T-helper 17 cell (primary cell): ENCODE measurements around the gene ABCD3. TPM values are rescaled to one million over a fixed set of nuclear protein-coding genes. Genes with fewer than 3 reads are reported as not detected.
"Not testable (repeated sequence)": the region's sequence is repeated elsewhere in the genome, so short reads cannot be mapped to it uniquely, and the experiment has no call there.

ENCODE experiments used
- ATAC-seq: fragments of 150-1000 bp; cut with Tn5 transposase; 2 replicates; pipeline ENCODE4 v1.10.0; 2021; ENCODE audit warnings: mild to moderate bottlenecking, moderate library complexity
- DNase-seq, 3 donors: peaks; one replicate each; pipeline versions ENCODE4 v3.0.0 to v3.0.0-alpha.2; 2020 to 2021
- H3K9me3 ChIP-seq: one replicate; pipeline ENCODE4 v1.7.0; 2013; ENCODE audit warnings: low read length, mild to moderate bottlenecking; ENCODE audit not compliant: control insufficient read depth, poor library complexity, severe bottlenecking
- H3K27ac Mint-ChIP-seq: one replicate; pipeline ENCODE4 v1.8.0; 2022; ENCODE audit warnings: mild to moderate bottlenecking, moderate library complexity, mixed read lengths
- H3K27me3 Mint-ChIP-seq: one replicate; pipeline ENCODE4 v1.8.0; 2022; ENCODE audit warnings: mixed read lengths
- H3K36me3 Mint-ChIP-seq: one replicate; pipeline ENCODE4 v1.8.0; 2022; ENCODE audit warnings: low read depth, mixed read lengths
- H3K4me1 Mint-ChIP-seq: one replicate; pipeline ENCODE4 v1.8.0; 2022; ENCODE audit warnings: mild to moderate bottlenecking, mixed read lengths
- H3K4me3 Mint-ChIP-seq: one replicate; pipeline ENCODE4 v1.8.0; 2022; ENCODE audit warnings: mild to moderate bottlenecking, moderate library complexity, mixed read lengths
- total RNA-seq, 4 donors: library from RNA in 2 of 4; stranded (reverse) in 2 of 4; gene quantifications; one replicate each; pipeline ENCODE4 v1.2.3 and lab custom pipeline; 2022 to 2026

Gene ABCD3
- total RNA-seq, 2 donors from 2014 or later: 17.1 to 18.1 TPM

GRCh38 chr1:94559921-94560320 lies 141.7 kb downstream of the ABCD3 start:
- DNase-seq (no peak), ATAC-seq (no peak)
- H3K27ac Mint-ChIP-seq: no peak overlapping the region
- no peaks in the 10 kb centered on the region for H3K9me3 ChIP-seq
- no peaks in the 10 kb centered on the region for H3K4me1 Mint-ChIP-seq
- H3K27me3 Mint-ChIP-seq: peaks cover 17% of the 10 kb centered on the region
- H3K36me3 Mint-ChIP-seq: no peaks in the 10 kb centered on the region
- no peak overlapping the region for H3K4me3 Mint-ChIP-seq

- Mint-ChIP-seq H3K27ac (no peak overlapping the region), H3K4me3 (no peak overlapping the region), H3K27me3 (peaks cover 13% of the 10 kb centered on the region), H3K4me1 (no peaks in the 10 kb centered on the region), H3K36me3 (no peaks in the 10 kb centered on the region)
- DNase-seq (no peak), ATAC-seq (no peak)
- no peaks in the 10 kb centered on the region for H3K9me3 ChIP-seq
Measured at GRCh38 chr1:94560333-94560732, 142.1 kb downstream of the ABCD3 start.

- ATAC-seq (no peak), DNase-seq (no peak)
- Mint-ChIP-seq H3K27ac (no peak overlapping the region), H3K4me3 (no peak overlapping the region), H3K27me3 (peaks cover 7% of the 10 kb centered on the region), H3K4me1 (no peaks in the 10 kb centered on the region), H3K36me3 (no peaks in the 10 kb centered on the region)
- no peaks in the 10 kb centered on the region for H3K9me3 ChIP-seq
Measured at GRCh38 chr1:94562519-94563260, 144.5 kb downstream of the ABCD3 start.

DNA sequence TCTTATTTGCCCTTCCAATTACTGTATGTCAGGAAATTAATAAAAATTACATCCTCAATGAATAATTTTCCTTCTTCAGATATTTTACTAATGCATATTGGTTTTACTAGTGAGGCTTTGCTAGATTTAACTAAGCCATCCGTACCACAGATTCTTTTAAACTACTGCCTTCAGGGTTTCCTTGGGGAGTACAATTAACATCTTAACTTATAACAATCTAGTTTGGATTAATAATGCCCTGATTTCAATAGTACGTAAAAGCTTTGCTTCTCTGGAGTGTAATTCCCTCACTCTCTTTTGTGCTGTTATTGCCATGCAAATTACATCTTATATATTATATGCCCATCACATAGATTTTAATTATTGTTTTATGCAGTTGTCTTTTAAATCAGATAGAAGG lies 147.7 kb downstream of the ABCD3 start:
- Mint-ChIP-seq H3K36me3 (no peaks in the 10 kb centered on the region), H3K27me3 (no peaks in the 10 kb centered on the region), H3K27ac (no peak overlapping the region), H3K4me1 (no peaks in the 10 kb centered on the region), H3K4me3 (no peak overlapping the region)
- DNase-seq (no peak), ATAC-seq (no peak)
- H3K9me3 ChIP-seq: no peaks in the 10 kb centered on the region

GRCh38 chr1:94566436-94566835 lies 148.2 kb downstream of the ABCD3 start:
- H3K36me3 Mint-ChIP-seq, H3K27me3 Mint-ChIP-seq, H3K4me3 Mint-ChIP-seq, H3K9me3 ChIP-seq, H3K27ac Mint-ChIP-seq, ATAC-seq, H3K4me1 Mint-ChIP-seq, DNase-seq: not testable (repeated sequence)

DNA sequence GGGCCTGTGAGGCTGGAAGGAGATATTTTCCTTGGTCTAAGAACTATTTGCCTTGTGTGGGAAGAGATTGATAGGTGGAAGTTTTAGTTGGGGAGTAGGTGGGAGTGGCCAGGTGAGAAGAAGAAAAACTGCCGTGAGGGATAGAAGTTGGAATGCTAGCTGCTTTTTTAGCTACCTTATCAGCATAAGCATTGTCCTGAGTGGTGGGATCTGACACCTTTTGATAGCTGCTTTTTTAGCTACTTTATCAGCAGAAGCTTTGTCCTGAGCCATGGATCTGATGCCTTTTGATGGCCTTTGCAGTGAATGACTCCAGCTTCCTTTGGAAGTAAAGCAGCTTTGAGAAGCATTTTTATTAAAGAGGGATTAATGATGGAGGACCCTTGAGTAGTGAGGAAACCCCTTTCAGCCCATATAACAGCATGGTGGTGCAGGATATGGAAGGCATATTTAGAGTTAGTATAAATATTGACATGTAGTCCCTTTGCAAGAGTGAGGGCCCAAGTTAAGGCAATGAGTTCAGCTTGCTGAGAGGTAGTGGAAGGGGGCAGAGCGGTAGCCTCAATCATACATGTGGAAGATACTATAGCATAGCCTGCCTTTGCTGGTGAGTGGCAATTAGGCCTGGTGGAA lies 149.9 kb downstream of the ABCD3 start:
- H3K27ac Mint-ChIP-seq, H3K4me1 Mint-ChIP-seq, H3K4me3 Mint-ChIP-seq, H3K36me3 Mint-ChIP-seq, DNase-seq, H3K9me3 ChIP-seq, ATAC-seq, H3K27me3 Mint-ChIP-seq: not testable (repeated sequence)

Other genes starting within 250 kb of the ABCD3 start
- gene ARHGAP29, start 180.8 kb upstream of the ABCD3 start, total RNA-seq: under 1 TPM in 1 of 2 donors, not detected in 1; 0.13 TPM
- gene F3, start 123.4 kb downstream of the ABCD3 start, total RNA-seq: under 1 TPM; 0.23 to 0.50 TPM